Neural crest cell (in vitro differentiated cells): ENCODE results near the gene SRI. TPM values are rescaled to one million over a fixed set of nuclear protein-coding genes. Genes with fewer than 3 reads are reported as not detected.

ENCODE experiments used
- DNase-seq: peaks from one replicate; pipeline ENCODE4 v3.0.0; 2021; ENCODE audit warnings: low read depth, mixed read lengths, low spot score
- H3K27ac Mint-ChIP-seq: one replicate; pipeline ENCODE4 v1.8.0; 2021; ENCODE audit warnings: mild to moderate bottlenecking, mixed read lengths; ENCODE audit not compliant: unreplicated experiment
- H3K27me3 Mint-ChIP-seq: 2 replicates; pipeline ENCODE4 v1.8.0; 2021; ENCODE audit warnings: low read depth, mild to moderate bottlenecking, mixed read lengths
- H3K36me3 Mint-ChIP-seq: 2 replicates; pipeline ENCODE4 v1.8.0; 2021; ENCODE audit warnings: low read depth, mild to moderate bottlenecking, mixed read lengths
- H3K4me1 Mint-ChIP-seq: 2 replicates; pipeline ENCODE4 v1.8.0; 2021; ENCODE audit warnings: mixed read lengths
- H3K4me3 Mint-ChIP-seq: one replicate; pipeline ENCODE4 v1.8.0; 2021; ENCODE audit warnings: mild to moderate bottlenecking, mixed read lengths
- H3K9me3 Mint-ChIP-seq: 2 replicates; pipeline ENCODE4 v1.8.0; 2021; ENCODE audit warnings: mixed read lengths
- CTCF ChIP-seq: fragments of 200-600 bp; sonication (generic); conservative IDR thresholded peaks from 2 replicates; pipeline ENCODE4 v1.5.0; 2021; ENCODE audit warnings: antibody characterized with exemption, mild to moderate bottlenecking
- total RNA-seq: library from RNA; stranded (reverse); gene quantifications from 2 replicates; pipeline ENCODE4 v1.2.1, GENCODE V29; 2021

SRI gene
- total RNA-seq, 1 donor from 2014 or later, result 143 TPM

GRCh38 chr7:88230646-88231045 lies 10.8 kb upstream of the SRI start:
- no peaks in the 10 kb centered on the region for H3K27me3 Mint-ChIP-seq
- H3K9me3 Mint-ChIP-seq, result no peaks in the 10 kb centered on the region
- H3K36me3 Mint-ChIP-seq, result no peaks in the 10 kb centered on the region
- no peak overlapping the region for H3K27ac Mint-ChIP-seq
- no peaks in the 10 kb centered on the region for H3K4me1 Mint-ChIP-seq
- DNase-seq, result no peak
- H3K4me3 Mint-ChIP-seq, result no peak overlapping the region
- no peak for TF ChIP-seq CTCF

- Mint-ChIP-seq H3K4me3 (no peak overlapping the region), H3K27ac (no peak overlapping the region), H3K36me3 (no peaks in the 10 kb centered on the region), H3K27me3 (no peaks in the 10 kb centered on the region), H3K4me1 (no peaks in the 10 kb centered on the region), H3K9me3 (no peaks in the 10 kb centered on the region)
- no peak for DNase-seq
- TF ChIP-seq CTCF, result no peak
Measured at GRCh38 chr7:88229302-88229995, 9.6 kb upstream of the SRI start.

- Mint-ChIP-seq H3K27me3 (no peaks in the 10 kb centered on the region), H3K9me3 (no peaks in the 10 kb centered on the region), H3K27ac (no peak overlapping the region), H3K4me3 (no peak overlapping the region), H3K36me3 (no peaks in the 10 kb centered on the region), H3K4me1 (no peaks in the 10 kb centered on the region)
- DNase-seq, result no peak
- no peak for TF ChIP-seq CTCF
Measured at GRCh38 chr7:88226886-88227516, 7.2 kb upstream of the SRI start.

- Mint-ChIP-seq H3K27me3 (no peaks in the 10 kb centered on the region), H3K4me3 (no peak overlapping the region), H3K27ac (no peak overlapping the region), H3K4me1 (peaks cover 1% of the 10 kb centered on the region), H3K9me3 (no peaks in the 10 kb centered on the region), H3K36me3 (no peaks in the 10 kb centered on the region)
- TF ChIP-seq CTCF, result no peak
- DNase-seq, result no peak
Measured at GRCh38 chr7:88226201-88226600, 6.4 kb upstream of the SRI start.

- no peak overlapping the region for H3K27ac Mint-ChIP-seq
- no peak for TF ChIP-seq CTCF
- no peaks in the 10 kb centered on the region for H3K27me3 Mint-ChIP-seq
- no peak overlapping the region for H3K4me3 Mint-ChIP-seq
- no peaks in the 10 kb centered on the region for H3K36me3 Mint-ChIP-seq
- no peaks in the 10 kb centered on the region for H3K9me3 Mint-ChIP-seq
- no peak for DNase-seq
- H3K4me1 Mint-ChIP-seq, result peaks cover 14% of the 10 kb centered on the region
Measured at GRCh38 chr7:88224601-88225275, 4.9 kb upstream of the SRI start.
